OCI-LY1 (cell line): Measurements from ENCODE around the gene COX14.

Experiments
- EZH2 ChIP-seq: fragments of 200-600 bp; sonication (generic), shearing (Covaris generic); IDR thresholded peaks from 2 replicates; pipeline ENCODE4 v1.8.0; 2017; ENCODE audit warnings: borderline replicate concordance, mixed run types, mild to moderate bottlenecking, antibody characterized with exemption, low read length, moderate library complexity, mixed read lengths
- TF ChIP-seq, protein P1 (sequence below): fragments of 200-600 bp; sonication (generic), shearing (Covaris generic); IDR thresholded peaks from 2 replicates; pipeline ENCODE4 v1.5.1; 2017; ENCODE audit warnings: mild to moderate bottlenecking, antibody characterized with exemption, low read length, moderate library complexity, mixed read lengths

DNA sequence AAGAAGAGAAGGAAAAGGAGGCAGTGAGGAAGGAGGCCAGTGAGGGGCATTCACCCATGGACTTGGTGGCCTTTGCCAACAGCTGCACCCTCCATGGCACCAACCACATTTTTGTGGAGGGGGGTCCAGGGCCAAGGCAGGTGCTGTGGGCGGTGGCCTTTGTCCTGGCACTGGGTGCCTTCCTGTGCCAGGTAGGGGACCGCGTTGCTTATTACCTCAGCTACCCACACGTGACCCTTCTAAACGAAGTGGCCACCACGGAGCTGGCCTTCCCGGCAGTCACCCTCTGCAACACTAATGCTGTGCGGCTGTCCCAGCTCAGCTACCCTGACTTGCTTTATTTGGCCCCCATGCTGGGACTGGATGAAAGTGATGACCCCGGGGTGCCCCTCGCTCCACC lies 38.3 kb upstream of the COX14 start:
- TF ChIP-seq, protein P1, sequence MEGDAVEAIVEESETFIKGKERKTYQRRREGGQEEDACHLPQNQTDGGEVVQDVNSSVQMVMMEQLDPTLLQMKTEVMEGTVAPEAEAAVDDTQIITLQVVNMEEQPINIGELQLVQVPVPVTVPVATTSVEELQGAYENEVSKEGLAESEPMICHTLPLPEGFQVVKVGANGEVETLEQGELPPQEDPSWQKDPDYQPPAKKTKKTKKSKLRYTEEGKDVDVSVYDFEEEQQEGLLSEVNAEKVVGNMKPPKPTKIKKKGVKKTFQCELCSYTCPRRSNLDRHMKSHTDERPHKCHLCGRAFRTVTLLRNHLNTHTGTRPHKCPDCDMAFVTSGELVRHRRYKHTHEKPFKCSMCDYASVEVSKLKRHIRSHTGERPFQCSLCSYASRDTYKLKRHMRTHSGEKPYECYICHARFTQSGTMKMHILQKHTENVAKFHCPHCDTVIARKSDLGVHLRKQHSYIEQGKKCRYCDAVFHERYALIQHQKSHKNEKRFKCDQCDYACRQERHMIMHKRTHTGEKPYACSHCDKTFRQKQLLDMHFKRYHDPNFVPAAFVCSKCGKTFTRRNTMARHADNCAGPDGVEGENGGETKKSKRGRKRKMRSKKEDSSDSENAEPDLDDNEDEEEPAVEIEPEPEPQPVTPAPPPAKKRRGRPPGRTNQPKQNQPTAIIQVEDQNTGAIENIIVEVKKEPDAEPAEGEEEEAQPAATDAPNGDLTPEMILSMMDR, result no peak
- no peak for TF ChIP-seq EZH2
